ENCODE data around the gene SCAF4. TPM values are rescaled to one million over a fixed set of nuclear protein-coding genes. Genes with fewer than 3 reads are reported as not detected.

SCAF4 gene
- total RNA-seq, 1 donor from 2014 or later: 71.8 TPM

DNA sequence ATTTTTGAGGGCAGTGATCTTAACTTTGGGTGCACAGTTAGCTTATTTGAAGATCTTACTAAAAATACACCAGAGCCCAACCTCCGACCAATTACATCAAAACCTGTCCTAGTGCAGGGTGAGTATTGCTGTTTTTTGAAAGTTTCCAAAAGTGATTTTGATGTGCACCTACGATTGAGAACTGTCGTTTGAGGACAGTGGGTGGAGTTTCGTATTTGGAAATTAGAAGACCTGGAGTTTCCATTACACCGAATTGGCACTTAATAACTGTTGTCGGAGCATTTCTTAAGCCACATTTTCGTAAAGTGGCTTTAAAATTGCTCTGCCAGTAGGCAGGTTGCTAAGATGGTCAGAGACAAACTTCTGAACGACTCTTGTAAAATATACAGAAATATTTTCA, 71.3 kb downstream of the SCAF4 start:
- H3K27me3 Mint-ChIP-seq (ENCODE audit: low read depth): no peaks in the 10 kb centered on the region
- no peak overlapping the region for H3K27ac Mint-ChIP-seq (ENCODE audit: unreplicated experiment)
- peaks cover 18% of the 10 kb centered on the region for H3K36me3 Mint-ChIP-seq (ENCODE audit: low read depth)
- peaks cover 47% of the 10 kb centered on the region for H3K4me1 Mint-ChIP-seq
- H3K9me3 Mint-ChIP-seq: peaks cover 7% of the 10 kb centered on the region
- TF ChIP-seq, protein P1, sequence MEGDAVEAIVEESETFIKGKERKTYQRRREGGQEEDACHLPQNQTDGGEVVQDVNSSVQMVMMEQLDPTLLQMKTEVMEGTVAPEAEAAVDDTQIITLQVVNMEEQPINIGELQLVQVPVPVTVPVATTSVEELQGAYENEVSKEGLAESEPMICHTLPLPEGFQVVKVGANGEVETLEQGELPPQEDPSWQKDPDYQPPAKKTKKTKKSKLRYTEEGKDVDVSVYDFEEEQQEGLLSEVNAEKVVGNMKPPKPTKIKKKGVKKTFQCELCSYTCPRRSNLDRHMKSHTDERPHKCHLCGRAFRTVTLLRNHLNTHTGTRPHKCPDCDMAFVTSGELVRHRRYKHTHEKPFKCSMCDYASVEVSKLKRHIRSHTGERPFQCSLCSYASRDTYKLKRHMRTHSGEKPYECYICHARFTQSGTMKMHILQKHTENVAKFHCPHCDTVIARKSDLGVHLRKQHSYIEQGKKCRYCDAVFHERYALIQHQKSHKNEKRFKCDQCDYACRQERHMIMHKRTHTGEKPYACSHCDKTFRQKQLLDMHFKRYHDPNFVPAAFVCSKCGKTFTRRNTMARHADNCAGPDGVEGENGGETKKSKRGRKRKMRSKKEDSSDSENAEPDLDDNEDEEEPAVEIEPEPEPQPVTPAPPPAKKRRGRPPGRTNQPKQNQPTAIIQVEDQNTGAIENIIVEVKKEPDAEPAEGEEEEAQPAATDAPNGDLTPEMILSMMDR (conservative IDR thresholded peaks at IDR 0.05): no peak
- peak overlapping the region; percentile 94 for H3K4me3 Mint-ChIP-seq
- DNase-seq (ENCODE audit: low read depth, low spot score): no peak

DNA sequence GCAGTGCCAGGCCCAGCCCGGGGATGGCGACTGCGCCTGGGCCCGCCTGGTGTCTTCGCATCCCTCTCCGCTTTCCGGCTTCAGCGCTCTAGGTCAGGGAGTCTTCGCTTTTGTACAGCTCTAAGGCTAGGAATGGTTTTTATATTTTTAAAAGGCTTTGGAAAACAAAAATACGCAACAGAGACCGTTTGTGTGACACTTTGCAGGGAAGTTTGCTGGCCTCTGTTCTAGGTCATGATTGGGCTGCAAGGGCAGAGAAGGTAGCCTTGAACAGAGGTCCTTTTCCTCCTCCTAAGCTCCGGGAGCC, 71.7 kb downstream of the SCAF4 start:
- H3K9me3 Mint-ChIP-seq: peaks cover 7% of the 10 kb centered on the region
- DNase-seq (ENCODE audit: low read depth, low spot score): no peak
- peak overlapping the region; percentile 94 for H3K4me3 Mint-ChIP-seq

DNA sequence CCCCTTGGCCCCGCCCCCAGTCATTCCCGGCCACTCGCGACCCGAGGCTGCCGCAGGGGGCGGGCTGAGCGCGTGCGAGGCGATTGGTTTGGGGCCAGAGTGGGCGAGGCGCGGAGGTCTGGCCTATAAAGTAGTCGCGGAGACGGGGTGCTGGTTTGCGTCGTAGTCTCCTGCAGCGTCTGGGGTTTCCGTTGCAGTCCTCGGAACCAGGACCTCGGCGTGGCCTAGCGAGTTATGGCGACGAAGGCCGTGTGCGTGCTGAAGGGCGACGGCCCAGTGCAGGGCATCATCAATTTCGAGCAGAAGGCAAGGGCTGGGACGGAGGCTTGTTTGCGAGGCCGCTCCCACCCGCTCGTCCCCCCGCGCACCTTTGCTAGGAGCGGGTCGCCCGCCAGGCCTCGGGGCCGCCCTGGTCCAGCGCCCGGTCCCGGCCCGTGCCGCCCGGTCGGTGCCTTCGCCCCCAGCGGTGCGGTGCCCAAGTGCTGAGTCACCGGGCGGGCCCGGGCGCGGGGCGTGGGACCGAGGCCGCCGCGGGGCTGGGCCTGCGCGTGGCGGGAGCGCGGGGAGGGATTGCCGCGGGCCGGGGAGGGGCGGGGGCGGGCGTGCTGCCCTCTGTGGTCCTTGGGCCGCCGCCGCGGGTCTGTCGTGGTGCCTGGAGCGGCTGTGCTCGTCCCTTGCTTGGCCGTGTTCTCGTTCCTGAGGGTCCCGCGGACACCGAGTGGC, 72.2 kb downstream of the SCAF4 start, which contains the start of gene SOD1:
TSS of gene SOD1 (plus strand) at position 158 of the 723 bp plus-strand sequence. CDS start at position 235, 77 bp downstream.
- Mint-ChIP-seq H3K9me3 (peaks cover 9% of the 10 kb centered on the region), H3K4me3 (peak within 1 kb of the TSS; percentile 100), H3K27ac (ENCODE audit: unreplicated experiment) (peak within 1 kb of the TSS; percentile 99), H3K36me3 (ENCODE audit: low read depth) (peaks cover 14% of the 10 kb centered on the region), H3K27me3 (ENCODE audit: low read depth) (no peaks in the 10 kb centered on the region), H3K4me1 (peaks cover 40% of the 10 kb centered on the region)
- peak; percentile 93 for DNase-seq (ENCODE audit: low read depth, low spot score)
- TF ChIP-seq, protein P1 (conservative IDR thresholded peaks at IDR 0.05): no peak

More for the DNA sequence above, 71.7 kb downstream of the SCAF4 start:
- peaks cover 43% of the 10 kb centered on the region for H3K4me1 Mint-ChIP-seq
- TF ChIP-seq, protein P1 (conservative IDR thresholded peaks at IDR 0.05): no peak
- no peaks in the 10 kb centered on the region for H3K27me3 Mint-ChIP-seq (ENCODE audit: low read depth)
- peaks cover 14% of the 10 kb centered on the region for H3K36me3 Mint-ChIP-seq (ENCODE audit: low read depth)
- H3K27ac Mint-ChIP-seq (ENCODE audit: unreplicated experiment): peak overlapping the region; percentile 21

DNA sequence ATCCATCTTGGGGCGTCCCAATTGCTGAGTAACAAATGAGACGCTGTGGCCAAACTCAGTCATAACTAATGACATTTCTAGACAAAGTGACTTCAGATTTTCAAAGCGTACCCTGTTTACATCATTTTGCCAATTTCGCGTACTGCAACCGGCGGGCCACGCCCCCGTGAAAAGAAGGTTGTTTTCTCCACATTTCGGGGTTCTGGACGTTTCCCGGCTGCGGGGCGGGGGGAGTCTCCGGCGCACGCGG, 72.7 kb downstream of the SCAF4 start:
- TF ChIP-seq, protein P1 (conservative IDR thresholded peaks at IDR 0.05): no peak
- H3K9me3 Mint-ChIP-seq: peaks cover 10% of the 10 kb centered on the region
- H3K4me3 Mint-ChIP-seq: peak overlapping the region; percentile 100
- no peak for DNase-seq (ENCODE audit: low read depth, low spot score)
- no peaks in the 10 kb centered on the region for H3K27me3 Mint-ChIP-seq (ENCODE audit: low read depth)
- peaks cover 36% of the 10 kb centered on the region for H3K4me1 Mint-ChIP-seq
- peaks cover 12% of the 10 kb centered on the region for H3K36me3 Mint-ChIP-seq (ENCODE audit: low read depth)
- H3K27ac Mint-ChIP-seq (ENCODE audit: unreplicated experiment): peak overlapping the region; percentile 60

DNA sequence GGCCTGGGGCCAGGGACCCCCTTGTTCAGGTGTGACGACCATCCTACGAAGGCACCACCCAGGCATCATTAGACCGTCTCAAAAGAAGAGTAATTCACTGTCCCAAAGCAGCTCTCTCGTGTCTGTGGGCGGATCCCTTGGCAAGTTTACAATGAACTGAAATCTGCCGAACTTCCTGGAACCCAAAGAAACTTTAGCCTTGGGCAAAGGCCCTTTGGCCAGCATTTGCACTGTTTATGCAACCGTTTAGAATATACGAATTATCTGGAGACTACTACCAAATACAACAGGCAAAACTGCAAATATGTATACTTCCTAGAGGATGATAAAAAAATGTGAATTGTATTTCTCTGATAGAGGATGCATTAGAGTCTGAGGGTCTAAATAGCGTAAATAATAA, 73.9 kb downstream of the SCAF4 start:
- Mint-ChIP-seq H3K36me3 (ENCODE audit: low read depth) (peaks cover 15% of the 10 kb centered on the region), H3K27ac (ENCODE audit: unreplicated experiment) (peak overlapping the region; percentile 50), H3K4me3 (peak overlapping the region; percentile 68), H3K4me1 (peaks cover 34% of the 10 kb centered on the region), H3K9me3 (peaks cover 10% of the 10 kb centered on the region), H3K27me3 (ENCODE audit: low read depth) (no peaks in the 10 kb centered on the region)
- no peak for DNase-seq (ENCODE audit: low read depth, low spot score)
- TF ChIP-seq, protein P1 (conservative IDR thresholded peaks at IDR 0.05): no peak

Measured in neural crest cell (in vitro differentiated cells).